WI38 (cell line): Measurements from ENCODE around the gene KDM5D.

ENCODE experiments used
- H3K4me3 ChIP-seq: 2 replicates; pipeline ENCODE4 v1.5.1; 2011; ENCODE audit warnings: low read depth, mild to moderate bottlenecking, control low read depth, low read length
- TF ChIP-seq, protein P1 (sequence below): IDR thresholded peaks from 2 replicates; pipeline ENCODE4 v1.5.1; 2012; ENCODE audit warnings: low read depth, mild to moderate bottlenecking, control low read depth, low read length

Gene KDM5D

DNA sequence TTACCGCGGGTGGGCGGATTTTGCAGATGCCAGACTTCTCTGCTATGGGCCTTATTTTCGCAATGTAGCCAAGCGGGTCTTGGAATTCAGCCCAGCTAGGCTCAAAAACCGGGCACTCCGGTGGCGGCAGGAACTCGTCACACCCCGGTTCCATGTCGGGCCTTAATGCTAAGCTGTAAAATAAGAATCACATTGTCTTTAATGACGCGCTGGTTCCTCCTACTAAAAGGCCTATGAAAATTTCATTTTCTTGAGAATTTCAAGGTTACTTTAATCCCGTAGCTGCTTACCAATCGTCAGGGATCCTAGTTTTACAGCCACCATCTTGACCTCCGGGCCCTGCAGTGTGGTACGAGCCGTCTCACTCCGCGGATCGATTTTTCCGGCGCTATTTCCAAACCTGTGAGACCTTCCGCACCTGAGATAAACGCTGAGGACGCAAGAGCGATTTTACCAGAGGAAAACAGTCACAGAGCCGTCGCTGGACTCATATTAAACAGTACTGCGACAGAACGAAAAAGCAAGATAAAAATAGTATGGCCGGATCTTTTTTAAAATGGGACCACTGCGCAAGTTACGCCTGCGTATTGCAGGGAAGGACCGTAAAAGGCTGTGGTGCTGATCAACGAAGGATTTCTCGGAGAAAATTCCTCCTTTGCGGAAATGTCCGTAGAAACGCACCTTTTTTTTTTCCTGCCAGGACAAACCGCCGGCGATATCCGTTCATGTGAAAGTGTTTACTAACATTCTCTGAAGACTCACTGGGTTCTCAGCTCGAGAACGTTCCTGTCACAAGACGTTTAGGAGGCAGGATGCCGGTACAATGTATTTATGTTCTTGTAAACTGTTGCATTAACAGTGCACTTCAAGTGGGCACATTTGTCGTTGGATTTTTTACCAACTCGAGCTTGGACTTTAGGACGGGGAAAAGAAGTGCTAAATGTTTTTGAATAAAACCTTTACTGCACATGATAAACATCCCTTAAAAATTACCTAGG is at the start of gene KDM5D:
Gene KDM5D, minus strand, starts transcription at position 346 of the 998 bp plus-strand sequence. Its CDS starts 192 bp downstream, at position 154.
- H3K4me3 ChIP-seq: no peak within 1 kb of the TSS
- TF ChIP-seq, protein P1, sequence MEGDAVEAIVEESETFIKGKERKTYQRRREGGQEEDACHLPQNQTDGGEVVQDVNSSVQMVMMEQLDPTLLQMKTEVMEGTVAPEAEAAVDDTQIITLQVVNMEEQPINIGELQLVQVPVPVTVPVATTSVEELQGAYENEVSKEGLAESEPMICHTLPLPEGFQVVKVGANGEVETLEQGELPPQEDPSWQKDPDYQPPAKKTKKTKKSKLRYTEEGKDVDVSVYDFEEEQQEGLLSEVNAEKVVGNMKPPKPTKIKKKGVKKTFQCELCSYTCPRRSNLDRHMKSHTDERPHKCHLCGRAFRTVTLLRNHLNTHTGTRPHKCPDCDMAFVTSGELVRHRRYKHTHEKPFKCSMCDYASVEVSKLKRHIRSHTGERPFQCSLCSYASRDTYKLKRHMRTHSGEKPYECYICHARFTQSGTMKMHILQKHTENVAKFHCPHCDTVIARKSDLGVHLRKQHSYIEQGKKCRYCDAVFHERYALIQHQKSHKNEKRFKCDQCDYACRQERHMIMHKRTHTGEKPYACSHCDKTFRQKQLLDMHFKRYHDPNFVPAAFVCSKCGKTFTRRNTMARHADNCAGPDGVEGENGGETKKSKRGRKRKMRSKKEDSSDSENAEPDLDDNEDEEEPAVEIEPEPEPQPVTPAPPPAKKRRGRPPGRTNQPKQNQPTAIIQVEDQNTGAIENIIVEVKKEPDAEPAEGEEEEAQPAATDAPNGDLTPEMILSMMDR: no peak

DNA sequence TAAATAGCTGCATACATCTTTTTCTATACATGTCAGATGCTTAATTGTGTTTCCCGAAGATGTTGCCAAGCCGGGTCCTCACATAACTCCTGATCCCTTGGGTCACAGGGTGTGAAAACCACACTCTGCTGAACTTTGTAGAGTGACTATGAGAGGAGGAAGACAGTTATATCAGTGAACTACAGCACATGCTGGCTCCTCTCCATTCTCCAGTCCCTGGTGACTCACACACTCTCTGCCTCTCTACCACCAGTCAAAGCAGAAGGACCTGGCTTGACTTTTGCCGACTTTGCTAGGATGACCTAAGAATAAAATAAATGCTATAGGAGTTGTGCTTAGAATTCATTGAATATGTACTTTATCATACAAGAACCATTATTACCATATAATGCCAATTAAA is 23.8 kb upstream of the KDM5D start:
- TF ChIP-seq, protein P1: no peak

DNA sequence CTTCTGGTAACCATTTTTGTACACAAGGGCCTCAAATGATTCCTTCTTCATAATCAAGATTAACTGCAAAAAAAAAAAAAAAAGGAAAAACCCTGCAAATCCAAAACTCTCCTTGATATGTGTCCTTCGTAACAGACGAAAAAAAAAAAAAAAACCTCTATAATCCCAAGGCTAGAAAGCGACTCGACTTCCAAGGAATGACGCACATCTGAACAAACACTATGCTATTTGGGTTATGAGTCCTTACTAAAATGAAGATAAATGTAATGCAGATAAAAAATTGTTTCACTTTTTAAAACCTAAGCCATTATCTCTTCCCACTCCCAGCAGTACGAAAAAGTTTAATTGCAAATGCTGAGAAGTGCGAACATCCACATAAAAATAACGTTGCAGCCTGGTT is 1.2 kb downstream of the KDM5D start:
- TF ChIP-seq, protein P1: no peak
- no peak overlapping the region for H3K4me3 ChIP-seq

More for the DNA sequence above, 23.8 kb upstream of the KDM5D start:
- H3K4me3 ChIP-seq: no peak overlapping the region

DNA sequence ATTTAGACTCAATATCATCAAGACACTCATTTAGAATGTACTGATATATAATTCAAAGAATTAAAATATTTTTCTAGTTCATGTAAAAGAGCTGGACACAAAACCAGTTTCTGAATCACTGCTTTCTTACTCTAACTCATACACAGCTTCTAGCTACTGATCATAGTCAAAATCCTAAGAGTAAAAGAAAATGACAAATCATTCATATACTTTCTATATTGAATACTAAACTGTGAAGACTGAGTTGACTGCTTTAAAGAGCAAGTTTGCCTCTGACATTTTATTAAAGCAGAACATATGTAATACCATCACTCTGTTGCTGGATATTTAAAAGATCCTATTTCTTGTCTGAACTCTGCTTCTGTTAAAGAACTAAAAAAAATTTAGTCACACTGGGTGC is 2.4 kb downstream of the KDM5D start:
- TF ChIP-seq, protein P1: no peak
- no peak overlapping the region for H3K4me3 ChIP-seq

DNA sequence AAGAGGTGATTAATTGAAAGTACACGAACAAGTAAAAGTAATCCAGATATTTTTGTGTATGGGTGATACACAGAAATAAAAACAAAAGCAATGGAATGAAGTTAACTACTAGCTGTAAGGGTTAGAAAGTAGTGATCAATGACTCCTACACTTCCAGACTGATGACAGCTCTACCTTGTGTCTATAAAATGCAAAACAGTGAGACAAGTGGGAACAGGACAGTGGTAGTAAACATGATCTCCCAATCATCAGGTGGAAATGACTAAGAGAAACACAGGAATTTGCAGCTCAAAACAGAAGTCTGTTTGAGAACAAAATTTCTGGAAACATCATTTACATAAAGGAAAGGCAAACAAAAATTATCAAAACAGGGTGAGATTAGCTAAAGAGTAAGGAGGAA is 10.1 kb downstream of the KDM5D start:
- H3K4me3 ChIP-seq: no peak overlapping the region
- TF ChIP-seq, protein P1: no peak

DNA sequence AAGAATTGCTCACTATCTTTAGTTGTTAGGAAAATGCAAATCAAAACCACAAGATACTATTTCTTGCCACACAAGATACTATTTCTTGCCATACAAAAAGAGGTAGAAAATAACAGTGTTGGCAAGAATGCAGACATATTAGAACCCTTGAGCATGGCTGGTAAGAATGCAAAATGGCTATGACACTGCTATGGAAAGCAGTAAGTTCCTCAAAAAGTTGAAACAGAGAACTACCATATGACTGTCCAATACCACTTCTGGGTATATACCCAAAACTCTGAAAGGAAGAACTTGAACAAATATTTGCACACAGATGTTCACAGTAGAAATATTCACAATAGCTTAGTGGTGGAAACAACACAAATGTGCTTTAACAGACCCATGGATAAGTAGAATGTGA is 26.6 kb downstream of the KDM5D start:
- H3K4me3 ChIP-seq: no peak overlapping the region
- TF ChIP-seq, protein P1: no peak

DNA sequence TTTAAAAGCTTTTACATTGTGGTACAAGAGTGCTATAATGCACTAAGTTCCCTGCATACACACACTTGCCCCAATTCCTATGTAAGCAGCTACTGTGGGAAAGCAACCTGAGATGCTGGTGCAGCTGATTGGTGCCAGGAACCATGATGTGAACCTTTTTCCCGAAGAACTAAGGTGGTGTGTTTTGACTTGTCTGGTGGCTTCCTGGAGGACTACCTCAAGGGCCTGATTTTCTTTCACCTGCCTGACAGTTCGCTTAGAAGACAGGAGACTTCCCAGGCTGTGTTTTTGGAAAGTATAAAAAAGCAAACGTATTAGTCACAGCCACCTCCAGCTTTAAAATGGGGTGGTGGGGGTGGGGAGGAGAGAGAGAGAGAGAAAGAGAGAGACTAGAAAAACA is 27.4 kb downstream of the KDM5D start:
- TF ChIP-seq, protein P1: no peak
- no peak overlapping the region for H3K4me3 ChIP-seq
